Measurements from ENCODE around the gene BCAP31.

BCAP31 gene

DNA sequence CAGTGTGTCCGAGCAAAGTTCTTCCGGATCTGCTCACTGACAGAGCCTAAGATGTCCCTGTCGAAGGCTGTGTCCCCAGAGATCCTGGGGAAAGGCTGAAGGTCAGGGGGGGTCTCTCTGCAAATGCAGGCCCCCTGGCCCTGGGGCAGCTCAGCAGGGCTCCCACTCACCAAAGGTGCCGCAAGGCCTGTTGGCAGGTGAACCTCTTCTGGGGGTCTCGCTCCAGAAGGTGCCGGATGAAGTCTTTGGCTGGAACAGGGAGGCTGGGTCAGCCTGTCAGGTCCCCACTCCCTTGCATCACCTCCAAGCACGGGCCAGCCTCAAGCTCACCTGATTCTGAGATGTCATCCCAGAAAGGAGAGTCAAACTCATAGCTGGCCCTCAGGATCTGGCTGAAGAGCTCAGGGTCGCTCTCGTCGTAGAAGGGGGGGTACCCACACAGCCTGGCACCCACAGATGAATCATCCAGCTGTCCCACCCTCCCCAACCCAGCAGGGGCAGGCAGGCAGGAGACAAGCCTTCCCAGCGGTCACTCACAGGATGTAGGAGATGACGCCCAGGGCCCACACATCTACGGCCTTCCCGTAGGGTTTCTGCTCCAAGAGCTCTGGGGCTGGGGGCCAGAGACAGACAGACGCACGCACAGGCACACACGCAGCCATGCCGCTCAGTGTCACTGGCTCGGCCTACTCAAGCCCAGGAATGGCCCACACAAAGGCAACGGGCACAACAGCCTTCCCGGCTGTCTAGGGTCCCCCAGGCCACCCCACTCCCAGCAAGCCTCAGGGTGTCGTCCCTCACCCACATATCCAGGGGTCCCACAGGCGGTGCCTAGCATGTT, 53.2 kb downstream of the BCAP31 start:
- H3K9me3 ChIP-seq (ENCODE audit: control insufficient read depth in 5 of 5, low read length in 5 of 5), result peaks cover 0 to 6% (median 3%) of the 10 kb centered on the region in 5 donors
- H3K27me3 ChIP-seq (ENCODE audit: control insufficient read depth in 5 of 5, insufficient read depth in 4 of 5, low read length in 5 of 5), result peaks cover 22 to 52% (median 47%) of the 10 kb centered on the region in 5 donors
- no peaks in the 10 kb centered on the region for H3K36me3 ChIP-seq (ENCODE audit: control insufficient read depth in 5 of 5, insufficient read depth in 5 of 5, low read length in 5 of 5)
- H3K4me1 ChIP-seq (ENCODE audit: control insufficient read depth in 5 of 5, insufficient read depth in 5 of 5, low read length in 5 of 5), result peaks cover 0 to 8% (median 0%) of the 10 kb centered on the region in 5 donors
- no peak overlapping the region for H3K4me3 ChIP-seq (ENCODE audit: low read depth in 1 of 5, low read length in 5 of 5)
- no peak overlapping the region for H3K27ac ChIP-seq (ENCODE audit: low read depth, low read length)
- no peak overlapping the region for H3K9ac ChIP-seq (ENCODE audit: low read length in 5 of 5)

DNA sequence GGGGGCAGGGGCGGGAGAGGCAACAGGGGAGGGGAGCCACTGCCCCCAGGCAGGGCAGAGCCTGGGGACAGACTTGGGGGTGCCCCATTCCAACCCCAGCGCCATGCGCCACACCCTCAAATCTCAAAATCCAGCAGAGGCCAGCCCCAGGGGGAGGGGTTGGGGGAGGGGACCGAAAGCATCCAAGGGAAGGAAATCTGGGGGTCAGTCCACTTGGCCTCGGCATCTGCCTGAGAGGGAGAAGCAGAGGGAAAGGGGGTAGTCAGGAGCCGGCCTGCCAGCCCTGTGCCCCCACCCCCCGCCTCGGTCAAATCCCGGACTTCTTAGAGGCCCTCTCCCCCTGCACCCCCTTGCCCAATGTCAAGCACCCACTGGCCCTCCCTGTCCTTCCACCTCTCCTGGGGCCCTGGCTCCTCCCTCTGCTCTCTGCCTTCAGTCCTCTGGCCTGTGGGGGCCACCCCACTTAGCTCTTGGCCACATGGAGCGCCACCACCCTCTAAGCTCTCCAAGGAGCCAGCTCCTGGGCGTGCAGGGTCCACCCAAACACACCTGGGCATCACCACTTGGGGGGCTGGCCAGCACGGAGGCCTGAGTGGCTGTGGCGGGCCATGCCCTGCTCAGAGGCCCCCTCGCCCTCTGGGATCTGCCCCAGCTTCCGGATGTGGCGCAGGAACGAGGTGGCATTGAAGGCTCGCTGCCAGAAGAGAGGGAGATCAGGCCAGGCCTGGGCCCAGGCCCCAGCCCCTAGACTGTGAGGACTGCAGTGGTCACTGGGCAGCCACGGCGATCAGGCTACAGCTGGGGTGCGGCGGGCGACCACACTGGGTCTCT, 54.1 kb downstream of the BCAP31 start:
- Histone ChIP-seq H3K9ac (ENCODE audit: low read length in 5 of 5) (no peak overlapping the region), H3K27ac (ENCODE audit: low read depth, low read length) (no peak overlapping the region), H3K4me1 (ENCODE audit: control insufficient read depth in 5 of 5, insufficient read depth in 5 of 5, low read length in 5 of 5) (peaks cover 0 to 8% (median 0%) of the 10 kb centered on the region in 5 donors), H3K36me3 (ENCODE audit: control insufficient read depth in 5 of 5, insufficient read depth in 5 of 5, low read length in 5 of 5) (no peaks in the 10 kb centered on the region), H3K9me3 (ENCODE audit: control insufficient read depth in 5 of 5, low read length in 5 of 5) (peaks cover 0 to 14% (median 7%) of the 10 kb centered on the region in 5 donors), H3K4me3 (ENCODE audit: low read depth in 1 of 5, low read length in 5 of 5) (no peak overlapping the region), H3K27me3 (ENCODE audit: control insufficient read depth in 5 of 5, insufficient read depth in 4 of 5, low read length in 5 of 5) (peaks cover 21 to 58% (median 48%) of the 10 kb centered on the region in 5 donors)

DNA sequence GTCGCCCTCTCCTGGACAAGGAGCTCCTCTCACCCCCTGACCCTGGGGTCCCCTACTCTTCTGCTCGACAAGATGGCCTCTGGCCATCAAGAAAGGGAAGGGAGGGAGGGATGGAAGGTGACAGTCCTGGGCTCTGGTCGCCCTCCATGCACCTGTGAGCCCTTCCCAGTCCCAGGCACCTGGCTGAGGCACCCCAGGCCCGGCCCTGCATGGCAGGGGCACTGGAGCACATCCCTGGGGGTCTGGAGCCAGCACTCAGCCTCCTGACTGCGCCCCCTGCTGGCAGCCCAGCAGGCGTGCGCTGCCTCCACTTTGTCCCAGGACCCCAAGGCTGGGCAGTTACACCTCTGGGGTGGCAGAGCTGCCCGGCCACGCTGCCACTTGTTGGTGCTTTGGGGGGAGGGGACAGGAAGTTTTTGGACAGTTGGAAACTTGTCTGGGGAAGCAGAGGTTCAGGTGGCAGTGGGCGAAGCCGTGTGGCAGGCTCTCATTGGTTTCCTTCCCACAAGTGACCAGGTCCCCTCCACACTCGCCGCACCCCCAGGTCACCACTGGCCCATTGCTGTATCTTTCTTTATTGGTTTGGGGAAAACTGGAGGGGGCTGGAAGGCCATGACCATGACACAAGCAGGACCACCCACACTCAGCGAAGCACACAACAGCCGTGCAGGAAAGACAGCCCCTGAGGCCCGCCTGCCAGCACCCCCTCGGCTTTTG, 54.9 kb downstream of the BCAP31 start:
- Histone ChIP-seq H3K36me3 (ENCODE audit: control insufficient read depth in 5 of 5, insufficient read depth in 5 of 5, low read length in 5 of 5) (no peaks in the 10 kb centered on the region), H3K27me3 (ENCODE audit: control insufficient read depth in 5 of 5, insufficient read depth in 4 of 5, low read length in 5 of 5) (peaks cover 13 to 58% (median 47%) of the 10 kb centered on the region in 5 donors), H3K4me3 (ENCODE audit: low read depth in 1 of 5, low read length in 5 of 5) (no peak overlapping the region), H3K4me1 (ENCODE audit: control insufficient read depth in 5 of 5, insufficient read depth in 5 of 5, low read length in 5 of 5) (peaks cover 0 to 8% (median 0%) of the 10 kb centered on the region in 5 donors), H3K27ac (ENCODE audit: low read depth, low read length) (no peak overlapping the region), H3K9ac (ENCODE audit: low read length in 5 of 5) (no peak overlapping the region), H3K9me3 (ENCODE audit: control insufficient read depth in 5 of 5, low read length in 5 of 5) (peaks cover 2 to 15% (median 10%) of the 10 kb centered on the region in 5 donors)

DNA sequence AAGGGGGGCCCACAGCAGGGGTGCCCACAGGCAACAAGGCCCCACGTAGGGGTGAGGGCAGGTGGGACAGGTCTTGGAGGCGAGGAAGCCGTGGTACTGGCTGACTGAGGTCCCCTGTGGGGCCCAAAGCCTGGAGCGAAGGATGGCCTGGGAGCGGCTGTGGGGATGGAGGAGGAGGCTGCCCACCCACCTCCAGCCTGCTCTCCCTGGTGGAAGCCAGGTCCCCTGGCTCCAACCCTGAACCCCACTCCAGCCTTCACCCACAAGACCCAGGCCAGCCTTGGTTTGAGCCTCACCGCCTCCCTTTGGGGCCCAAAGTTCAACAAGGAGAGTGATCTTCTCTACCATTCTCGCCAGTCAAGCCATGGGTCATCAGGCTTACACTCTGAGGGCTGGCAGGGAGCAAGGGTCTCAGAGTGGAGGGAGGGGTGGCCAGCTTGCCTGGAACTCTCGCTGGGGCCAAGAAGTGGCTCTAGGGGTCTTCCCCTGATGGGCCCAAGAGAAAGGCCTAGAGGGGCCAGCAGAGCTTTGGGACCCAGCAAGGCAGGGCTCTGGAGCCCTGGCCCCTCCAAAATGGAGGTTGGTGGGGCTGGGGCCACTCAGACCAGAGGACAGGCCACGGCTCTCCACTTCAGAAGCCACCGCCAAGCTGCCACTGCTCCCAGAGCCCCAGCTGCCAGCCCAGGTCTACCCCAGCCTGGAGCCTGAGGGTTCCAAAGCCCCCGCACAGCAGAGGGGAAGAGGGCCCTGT, 55.6 kb downstream of the BCAP31 start:
- H3K27ac ChIP-seq (ENCODE audit: low read depth, low read length), result no peak overlapping the region
- H3K9ac ChIP-seq (ENCODE audit: low read length in 5 of 5), result no peak overlapping the region
- H3K27me3 ChIP-seq (ENCODE audit: control insufficient read depth in 5 of 5, insufficient read depth in 4 of 5, low read length in 5 of 5), result peaks cover 9 to 53% (median 41%) of the 10 kb centered on the region in 5 donors
- peaks cover 0 to 8% (median 0%) of the 10 kb centered on the region in 5 donors for H3K4me1 ChIP-seq (ENCODE audit: control insufficient read depth in 5 of 5, insufficient read depth in 5 of 5, low read length in 5 of 5)
- no peaks in the 10 kb centered on the region for H3K36me3 ChIP-seq (ENCODE audit: control insufficient read depth in 5 of 5, insufficient read depth in 5 of 5, low read length in 5 of 5)
- peaks cover 3 to 13% (median 10%) of the 10 kb centered on the region in 5 donors for H3K9me3 ChIP-seq (ENCODE audit: control insufficient read depth in 5 of 5, low read length in 5 of 5)
- no peak overlapping the region for H3K4me3 ChIP-seq (ENCODE audit: low read depth in 1 of 5, low read length in 5 of 5)

DNA sequence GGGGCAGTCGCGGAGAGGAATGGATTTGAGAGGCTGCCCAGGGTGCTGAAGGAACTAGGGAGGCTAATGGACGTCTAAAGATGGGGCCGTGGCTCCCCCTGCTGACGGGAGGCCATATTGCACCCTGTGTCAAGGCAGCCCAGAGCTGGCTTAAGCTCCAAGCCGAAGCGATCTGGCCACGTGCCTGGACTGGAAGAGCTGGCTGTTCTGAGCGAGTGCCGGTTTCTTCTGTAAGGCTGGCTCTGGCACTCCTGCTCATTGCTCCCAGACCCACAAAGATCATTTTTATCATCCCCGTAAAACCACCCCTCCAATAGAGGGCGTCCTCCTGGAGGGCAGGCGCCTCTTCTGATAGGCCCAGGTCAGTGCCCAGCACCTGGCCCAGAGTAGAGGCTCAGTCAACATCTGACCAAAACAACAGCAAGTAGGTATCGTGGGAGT, 56.2 kb downstream of the BCAP31 start:
- H3K27me3 ChIP-seq (ENCODE audit: control insufficient read depth in 5 of 5, insufficient read depth in 4 of 5, low read length in 5 of 5), result peaks cover 9 to 51% (median 39%) of the 10 kb centered on the region in 5 donors
- peaks cover 3 to 13% (median 10%) of the 10 kb centered on the region in 5 donors for H3K9me3 ChIP-seq (ENCODE audit: control insufficient read depth in 5 of 5, low read length in 5 of 5)
- H3K27ac ChIP-seq (ENCODE audit: low read depth, low read length), result no peak overlapping the region
- H3K4me1 ChIP-seq (ENCODE audit: control insufficient read depth in 5 of 5, insufficient read depth in 5 of 5, low read length in 5 of 5), result peaks cover 0 to 7% (median 0%) of the 10 kb centered on the region in 5 donors
- H3K4me3 ChIP-seq (ENCODE audit: low read depth in 1 of 5, low read length in 5 of 5), result no peak overlapping the region
- no peaks in the 10 kb centered on the region for H3K36me3 ChIP-seq (ENCODE audit: control insufficient read depth in 5 of 5, insufficient read depth in 5 of 5, low read length in 5 of 5)
- H3K9ac ChIP-seq (ENCODE audit: low read length in 5 of 5), result no peak overlapping the region

DNA sequence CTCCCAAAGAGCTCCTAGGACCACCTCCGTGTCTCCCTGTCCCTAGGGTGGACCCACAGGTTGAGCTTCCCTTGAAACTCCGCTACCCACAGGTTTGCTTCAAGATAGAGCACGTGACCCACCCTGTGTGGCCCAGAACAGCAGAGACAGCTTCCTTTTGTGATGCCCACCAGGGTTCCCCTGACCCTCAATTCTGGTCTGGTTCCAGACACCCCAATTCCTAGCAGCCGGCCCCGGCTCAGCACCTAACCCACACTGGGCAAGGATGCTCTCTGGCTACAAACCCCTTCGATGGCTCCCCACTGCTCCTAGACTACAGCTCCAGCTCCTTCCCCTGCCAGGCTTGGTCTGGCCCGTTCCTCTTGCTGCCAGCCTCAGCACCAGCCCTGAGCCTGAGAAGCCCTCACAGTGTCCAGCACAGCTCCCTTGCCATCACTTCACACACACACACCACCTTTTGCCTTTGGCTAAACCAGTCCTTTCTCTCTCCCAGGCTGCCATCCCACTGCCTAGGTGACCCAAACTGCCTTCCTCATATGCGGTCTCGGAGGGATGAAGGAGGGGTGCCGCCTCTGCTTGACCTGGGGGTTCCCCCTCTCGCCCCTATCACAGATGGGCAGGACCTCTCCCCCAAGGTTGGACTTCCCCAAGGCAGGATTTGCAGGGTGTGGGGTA, 56.8 kb downstream of the BCAP31 start:
- Histone ChIP-seq H3K36me3 (ENCODE audit: control insufficient read depth in 5 of 5, insufficient read depth in 5 of 5, low read length in 5 of 5) (no peaks in the 10 kb centered on the region), H3K4me3 (ENCODE audit: low read depth in 1 of 5, low read length in 5 of 5) (no peak overlapping the region), H3K27me3 (ENCODE audit: control insufficient read depth in 5 of 5, insufficient read depth in 4 of 5, low read length in 5 of 5) (peaks cover 6 to 47% (median 34%) of the 10 kb centered on the region in 5 donors), H3K4me1 (ENCODE audit: control insufficient read depth in 5 of 5, insufficient read depth in 5 of 5, low read length in 5 of 5) (peaks cover 0 to 7% (median 0%) of the 10 kb centered on the region in 5 donors), H3K9ac (ENCODE audit: low read length in 5 of 5) (no peak overlapping the region), H3K27ac (ENCODE audit: low read depth, low read length) (no peak overlapping the region), H3K9me3 (ENCODE audit: control insufficient read depth in 5 of 5, low read length in 5 of 5) (peaks cover 3 to 13% (median 10%) of the 10 kb centered on the region in 5 donors)

- Histone ChIP-seq H3K27me3 (ENCODE audit: control insufficient read depth in 5 of 5, insufficient read depth in 4 of 5, low read length in 5 of 5) (peaks cover 0 to 38% (median 18%) of the 10 kb centered on the region in 5 donors), H3K4me1 (ENCODE audit: control insufficient read depth in 5 of 5, insufficient read depth in 5 of 5, low read length in 5 of 5) (peaks cover 0 to 7% (median 0%) of the 10 kb centered on the region in 5 donors), H3K9me3 (ENCODE audit: control insufficient read depth in 5 of 5, low read length in 5 of 5) (peaks cover 3 to 13% (median 10%) of the 10 kb centered on the region in 5 donors), H3K36me3 (ENCODE audit: control insufficient read depth in 5 of 5, insufficient read depth in 5 of 5, low read length in 5 of 5) (no peaks in the 10 kb centered on the region), H3K4me3 (ENCODE audit: low read depth in 1 of 5, low read length in 5 of 5) (no peak overlapping the region), H3K9ac (ENCODE audit: low read length in 5 of 5) (no peak overlapping the region), H3K27ac (ENCODE audit: low read depth, low read length) (no peak overlapping the region)
Observed at GRCh38 chrX:153665726-153666306, 58.4 kb downstream of the BCAP31 start.

DNA sequence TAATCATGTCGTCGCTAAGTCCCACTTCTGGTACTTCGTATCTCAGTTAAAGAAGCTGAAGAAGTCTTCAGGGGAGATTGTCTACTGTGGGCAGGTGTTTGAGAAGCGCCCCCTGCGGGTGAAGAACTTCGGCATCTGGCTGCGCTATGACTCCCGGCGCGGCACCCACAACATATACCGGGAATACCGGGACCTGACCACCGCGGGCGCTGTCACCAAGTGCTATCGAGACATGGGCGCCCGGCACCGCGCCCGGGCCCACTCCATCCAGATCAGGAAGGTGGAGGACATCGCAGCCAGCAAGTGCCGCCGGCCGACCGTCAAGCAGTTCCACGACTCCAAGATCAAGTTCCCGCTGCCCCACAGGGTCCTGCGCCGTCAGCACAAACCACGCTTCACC, 61.9 kb downstream of the BCAP31 start:
- H3K9ac ChIP-seq (ENCODE audit: low read length in 5 of 5), result no peak overlapping the region
- peaks cover 0 to 2% (median 0%) of the 10 kb centered on the region in 5 donors for H3K4me1 ChIP-seq (ENCODE audit: control insufficient read depth in 5 of 5, insufficient read depth in 5 of 5, low read length in 5 of 5)
- peak overlapping the region in 1 of 5 donors; percentile 42 for H3K4me3 ChIP-seq (ENCODE audit: low read depth in 1 of 5, low read length in 5 of 5)
- no peaks in the 10 kb centered on the region for H3K36me3 ChIP-seq (ENCODE audit: control insufficient read depth in 5 of 5, insufficient read depth in 5 of 5, low read length in 5 of 5)
- H3K27me3 ChIP-seq (ENCODE audit: control insufficient read depth in 5 of 5, insufficient read depth in 4 of 5, low read length in 5 of 5), result peaks cover 0 to 25% (median 12%) of the 10 kb centered on the region in 5 donors
- peaks cover 3 to 13% (median 10%) of the 10 kb centered on the region in 5 donors for H3K9me3 ChIP-seq (ENCODE audit: control insufficient read depth in 5 of 5, low read length in 5 of 5)
- H3K27ac ChIP-seq (ENCODE audit: low read depth, low read length), result no peak overlapping the region

Measured in subcutaneous abdominal adipose tissue (tissue), 5 donors.